Retina (tissue), 1 donor: Measurements from ENCODE around the gene MNX1.
A peak's percentile ranks its signal among the peaks of the same experiment; 100 is the strongest.

Experiments used
- DNase-seq: peaks from one replicate; pipeline ENCODE4 v3.0.0-alpha.2; 2016

MNX1 gene

GRCh38 chr7:157001920-157002818 lies 8.3 kb downstream of the MNX1 start:
- DNase-seq: peak; percentile 48

GRCh38 chr7:157000741-157001653 lies 9.5 kb downstream of the MNX1 start:
- peak; percentile 52 for DNase-seq

GRCh38 chr7:156999958-157000726 lies 10.3 kb downstream of the MNX1 start:
- DNase-seq: peak; percentile 15

- no peak for DNase-seq
Measured at GRCh38 chr7:156998988-156999957, 11.2 kb downstream of the MNX1 start.

GRCh38 chr7:156994417-156994816 lies 16.0 kb downstream of the MNX1 start:
- DNase-seq: no peak

GRCh38 chr7:156993925-156994235 lies 16.6 kb downstream of the MNX1 start:
- no peak for DNase-seq

GRCh38 chr7:156993021-156993924 lies 17.2 kb downstream of the MNX1 start:
- no peak for DNase-seq

GRCh38 chr7:156989766-156990535 lies 20.5 kb downstream of the MNX1 start:
- no peak for DNase-seq

GRCh38 chr7:156988343-156989185 lies 21.9 kb downstream of the MNX1 start:
- DNase-seq: no peak

GRCh38 chr7:156986378-156986777 lies 24.1 kb downstream of the MNX1 start:
- no peak for DNase-seq

GRCh38 chr7:156985101-156985992 lies 25.1 kb downstream of the MNX1 start:
- DNase-seq: no peak

- no peak for DNase-seq
Measured at GRCh38 chr7:156984174-156984891, 26.1 kb downstream of the MNX1 start.

GRCh38 chr7:156979711-156980110 lies 30.8 kb downstream of the MNX1 start:
- no peak for DNase-seq

GRCh38 chr7:156979007-156979606 lies 31.4 kb downstream of the MNX1 start:
- DNase-seq: no peak

- no peak for DNase-seq
Measured at GRCh38 chr7:156975620-156976019, 34.8 kb downstream of the MNX1 start.

- DNase-seq: no peak
Measured at GRCh38 chr7:156969972-156970420, 40.5 kb downstream of the MNX1 start.

- no peak for DNase-seq
Measured at GRCh38 chr7:156968183-156968582, 42.3 kb downstream of the MNX1 start.
